Astrocyte of the spinal cord (primary cell): ENCODE measurements around the gene GDNF.

ENCODE experiments used
- DNase-seq: peaks from one replicate; pipeline ENCODE4 v3.0.0; 2011; ENCODE audit warnings: low read depth, low spot score
- H3K4me3 ChIP-seq: 2 replicates; pipeline ENCODE4 v1.5.1; 2011; ENCODE audit warnings: low read depth, mild to moderate bottlenecking, low read length, moderate library complexity
- in situ Hi-C: cut with HindIII; loops from 2 replicates; pipeline ENCODE4 v1.10.0; 2017; ENCODE audit warnings: low sequenced_read_pairs
- TF ChIP-seq, protein P1 (sequence below): IDR thresholded peaks from 2 replicates; pipeline ENCODE4 v1.5.1; 2012; ENCODE audit warnings: low read depth, mild to moderate bottlenecking, low read length, inconsistent platforms

GDNF gene

DNA sequence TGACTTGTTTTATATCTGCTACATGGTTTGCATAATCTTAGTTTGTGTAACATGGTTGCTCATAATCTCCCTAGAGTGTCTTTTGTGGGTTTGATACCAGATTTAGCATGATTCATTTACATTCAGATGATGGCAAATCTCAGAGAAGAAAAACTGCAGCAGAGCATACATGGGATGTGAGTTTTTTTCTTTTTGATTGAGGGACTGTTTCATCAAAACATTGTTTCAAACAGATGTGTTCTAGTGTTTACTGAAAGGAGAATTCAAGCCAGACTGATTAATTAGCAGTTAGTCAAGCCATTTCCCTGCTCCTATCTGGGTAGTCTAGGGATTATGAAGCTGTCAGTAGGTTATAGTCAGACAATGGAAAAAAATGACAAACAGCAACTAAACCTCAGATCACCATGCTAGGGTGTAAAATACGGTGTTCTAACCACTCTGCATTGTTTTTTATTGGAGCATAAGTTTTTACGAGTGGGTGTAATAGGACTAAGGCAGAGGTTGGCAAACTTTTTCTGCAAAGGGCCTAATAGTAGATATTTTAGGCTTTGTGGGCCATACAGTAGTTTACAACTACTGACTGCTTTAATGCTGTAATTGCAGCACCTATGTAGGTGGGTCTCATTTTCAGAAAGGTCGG lies 10.5 kb upstream of the GDNF start:
- TF ChIP-seq, protein P1, sequence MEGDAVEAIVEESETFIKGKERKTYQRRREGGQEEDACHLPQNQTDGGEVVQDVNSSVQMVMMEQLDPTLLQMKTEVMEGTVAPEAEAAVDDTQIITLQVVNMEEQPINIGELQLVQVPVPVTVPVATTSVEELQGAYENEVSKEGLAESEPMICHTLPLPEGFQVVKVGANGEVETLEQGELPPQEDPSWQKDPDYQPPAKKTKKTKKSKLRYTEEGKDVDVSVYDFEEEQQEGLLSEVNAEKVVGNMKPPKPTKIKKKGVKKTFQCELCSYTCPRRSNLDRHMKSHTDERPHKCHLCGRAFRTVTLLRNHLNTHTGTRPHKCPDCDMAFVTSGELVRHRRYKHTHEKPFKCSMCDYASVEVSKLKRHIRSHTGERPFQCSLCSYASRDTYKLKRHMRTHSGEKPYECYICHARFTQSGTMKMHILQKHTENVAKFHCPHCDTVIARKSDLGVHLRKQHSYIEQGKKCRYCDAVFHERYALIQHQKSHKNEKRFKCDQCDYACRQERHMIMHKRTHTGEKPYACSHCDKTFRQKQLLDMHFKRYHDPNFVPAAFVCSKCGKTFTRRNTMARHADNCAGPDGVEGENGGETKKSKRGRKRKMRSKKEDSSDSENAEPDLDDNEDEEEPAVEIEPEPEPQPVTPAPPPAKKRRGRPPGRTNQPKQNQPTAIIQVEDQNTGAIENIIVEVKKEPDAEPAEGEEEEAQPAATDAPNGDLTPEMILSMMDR: no peak
- no peak for DNase-seq
- in situ Hi-C loops: no loop called here
- no peak overlapping the region for H3K4me3 ChIP-seq

GRCh38 chr5:37849641-37850040 lies 9.8 kb upstream of the GDNF start:
- in situ Hi-C loops: no loop called here
- no peak overlapping the region for H3K4me3 ChIP-seq
- no peak for DNase-seq
- TF ChIP-seq, protein P1: no peak

- TF ChIP-seq, protein P1: no peak
- in situ Hi-C loops: no loop called here
- DNase-seq: peak; percentile 62
- H3K4me3 ChIP-seq: no peak overlapping the region
Measured at GRCh38 chr5:37847978-37848425, 8.2 kb upstream of the GDNF start.

DNA sequence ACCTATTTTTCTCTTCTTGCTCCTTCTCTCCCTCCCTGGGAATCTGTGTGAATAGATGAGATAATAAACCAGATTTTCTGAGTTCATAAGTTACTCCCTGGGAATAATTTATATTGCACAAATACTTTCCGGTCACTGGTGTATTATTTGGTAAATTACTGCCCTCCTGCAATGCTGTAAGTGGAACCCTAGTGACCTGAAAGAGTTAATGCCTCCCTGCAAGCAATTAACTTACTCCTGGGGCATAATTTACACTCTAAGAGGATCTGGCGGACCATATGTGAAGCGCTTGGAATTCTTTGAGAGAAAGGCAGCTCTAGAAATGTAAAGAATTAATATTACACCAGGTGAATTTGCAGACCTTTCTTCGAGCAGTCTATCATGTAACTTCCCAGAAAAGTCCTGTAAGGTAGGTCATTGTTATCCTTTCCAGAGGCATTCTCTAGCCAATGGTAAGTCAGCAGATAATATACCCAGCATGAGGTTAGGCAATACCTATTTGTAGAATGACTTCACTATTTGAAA lies 7.0 kb upstream of the GDNF start:
- in situ Hi-C loops: no loop called here
- TF ChIP-seq, protein P1: no peak
- DNase-seq: no peak
- no peak overlapping the region for H3K4me3 ChIP-seq

DNA sequence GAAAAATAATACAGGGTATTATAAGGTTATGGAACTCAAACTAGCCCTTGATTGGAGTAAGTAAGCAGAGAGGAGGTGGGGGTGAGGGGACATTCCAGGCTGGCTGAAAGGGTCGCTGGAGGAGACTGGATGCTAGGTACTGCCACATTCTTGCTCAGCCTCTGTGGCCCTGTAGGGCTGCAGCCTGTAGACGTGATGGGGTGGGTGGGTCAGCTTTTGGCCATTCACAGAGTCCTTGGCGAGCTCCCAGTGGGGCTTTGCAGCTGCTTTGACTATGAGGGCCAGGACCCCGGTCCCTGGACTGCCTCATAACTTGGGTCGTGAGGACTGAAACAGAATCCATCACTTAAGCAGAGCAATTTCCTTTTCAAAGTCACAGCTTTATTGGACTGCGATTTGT lies 4.2 kb upstream of the GDNF start:
- DNase-seq: no peak
- TF ChIP-seq, protein P1: no peak
- no peak overlapping the region for H3K4me3 ChIP-seq
- in situ Hi-C loops: no loop called here

GRCh38 chr5:37842048-37842447 lies 2.2 kb upstream of the GDNF start:
- DNase-seq: no peak
- in situ Hi-C loops: no loop called here
- H3K4me3 ChIP-seq: no peak overlapping the region
- TF ChIP-seq, protein P1: no peak

DNA sequence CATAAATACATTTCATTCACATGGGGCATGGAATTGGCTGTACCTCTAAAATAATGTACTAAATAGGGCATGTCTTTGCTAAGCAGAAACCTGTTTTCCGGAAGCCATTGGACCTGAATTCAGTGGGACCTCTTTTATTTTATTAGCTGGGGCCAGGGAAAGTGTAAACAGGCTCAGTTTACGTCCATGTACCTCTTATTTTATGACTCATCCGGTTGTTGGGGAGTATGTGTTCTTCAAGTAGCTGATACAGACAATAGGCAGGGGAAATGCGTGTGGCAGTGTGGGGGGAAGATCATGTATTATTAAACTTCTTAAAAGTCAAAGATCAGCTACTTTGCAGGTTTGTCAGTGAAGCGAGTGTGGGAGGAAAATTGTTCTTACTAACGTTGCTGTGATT lies 1.4 kb upstream of the GDNF start:
- no peak for DNase-seq
- TF ChIP-seq, protein P1: no peak
- no peak overlapping the region for H3K4me3 ChIP-seq
- in situ Hi-C loops: no loop called here
